ELR (cell line): ENCODE measurements around the gene ANKRD36B.
"Not testable (repeated sequence)": the region's sequence is repeated elsewhere in the genome, so short reads cannot be mapped to it uniquely, and the experiment has no call there.

Source experiments
- DNase-seq: peaks from one replicate; pipeline ENCODE4 v3.0.0-alpha.2; 2015; ENCODE audit warnings: low read depth

ANKRD36B gene

DNA sequence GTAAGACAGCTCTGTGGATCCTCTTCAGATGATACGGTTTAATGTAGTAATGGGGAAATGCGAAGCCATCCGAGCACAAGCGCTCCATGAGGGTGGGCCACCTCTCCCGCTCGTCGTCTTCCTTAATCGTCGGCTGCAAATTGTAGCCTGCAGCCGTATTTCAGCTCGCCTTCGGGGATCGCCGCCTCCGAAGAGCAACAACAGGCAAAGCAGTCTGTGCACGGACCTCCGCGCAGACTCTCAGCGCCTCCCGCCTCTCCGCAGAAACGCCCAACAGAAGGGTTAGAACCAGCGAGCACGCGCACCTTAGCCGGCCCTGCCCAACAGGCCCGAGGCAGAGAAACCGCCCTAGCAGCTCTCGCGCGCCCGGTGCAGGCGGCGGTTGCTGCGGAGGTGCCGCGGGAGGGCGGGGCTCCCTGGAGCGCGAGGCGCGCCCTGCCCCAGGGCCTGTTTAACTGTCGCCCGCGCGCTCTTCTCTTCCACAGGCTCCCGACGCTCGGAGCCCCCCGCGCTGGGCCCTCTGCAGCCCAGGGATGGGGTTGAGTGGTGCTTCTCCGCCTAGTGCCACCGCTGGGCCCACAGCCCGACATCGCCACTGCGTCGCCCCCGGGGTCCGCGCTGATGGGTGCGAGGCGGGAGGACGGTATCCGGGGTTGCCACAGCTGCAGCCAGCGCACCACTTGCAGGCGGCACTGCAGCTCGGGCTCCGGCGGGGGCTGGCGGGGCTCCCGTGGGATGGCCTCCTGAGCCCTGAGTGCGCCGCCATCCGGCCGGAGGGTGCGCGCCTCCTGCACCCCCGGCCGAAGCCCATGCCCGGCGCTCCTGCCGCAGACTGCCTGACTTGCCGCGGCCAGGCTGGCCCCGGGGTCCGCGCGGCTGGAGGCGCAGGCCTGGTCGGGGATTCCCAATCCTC lies at the start of gene ANKRD36B:
TSS of gene ANKRD36B (minus strand) at position 280 of the 913 bp plus-strand sequence. CDS start at position 88, 192 bp downstream.
- DNase-seq, result peak; percentile 76

DNA sequence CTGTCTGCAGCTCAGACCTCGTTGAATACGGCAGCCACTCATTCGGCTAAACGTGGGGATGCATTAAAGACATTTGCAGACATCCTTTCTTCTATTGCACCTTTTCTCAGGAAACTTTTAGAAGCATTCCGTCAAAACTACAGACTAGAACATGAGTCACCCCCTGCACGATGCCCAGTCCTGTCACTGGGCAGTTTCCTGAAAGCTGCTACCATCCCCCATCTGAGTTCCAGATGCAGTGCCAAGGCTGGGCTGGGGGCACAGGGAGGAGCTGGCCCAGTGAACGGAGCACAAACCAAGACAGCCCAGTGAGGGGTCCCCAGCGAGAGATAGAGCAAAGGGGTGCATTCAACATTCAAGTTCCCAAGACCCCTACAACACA lies 36.4 kb upstream of the ANKRD36B start:
- not testable (repeated sequence) for DNase-seq

DNA sequence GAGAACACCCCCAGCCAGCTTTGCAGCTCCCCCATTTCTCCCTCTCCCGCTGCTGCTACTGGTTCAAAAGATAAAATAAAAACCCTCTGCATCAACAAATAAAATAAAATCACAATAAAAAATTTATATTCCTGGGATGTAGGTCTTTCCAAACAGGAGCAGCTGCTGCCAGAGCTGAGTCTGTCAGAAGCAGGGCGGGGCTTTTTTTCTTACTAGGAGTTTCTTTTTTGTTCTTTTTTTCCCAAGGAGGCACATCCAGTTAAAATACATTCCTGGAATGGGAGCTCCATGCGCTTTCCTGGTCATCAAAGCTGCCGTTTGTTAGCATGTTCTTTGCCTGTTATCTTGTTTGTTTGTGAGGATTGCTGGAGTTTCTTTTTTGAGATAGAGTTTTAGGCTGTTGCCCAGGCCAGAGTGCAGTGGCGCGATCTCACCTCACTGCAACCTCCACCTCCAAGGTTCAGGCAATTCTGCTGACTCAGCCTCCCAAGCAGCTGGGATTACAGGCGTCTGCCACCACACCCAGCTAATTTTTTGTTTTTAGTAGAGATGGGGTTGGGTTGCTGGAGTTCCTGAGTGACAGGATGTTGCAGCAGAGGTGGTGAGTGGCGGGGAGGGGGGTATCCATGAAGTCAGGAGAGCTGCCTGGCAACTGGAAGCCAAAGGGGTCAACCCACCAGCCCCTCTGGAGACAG lies 35.8 kb upstream of the ANKRD36B start:
- DNase-seq, result not testable (repeated sequence)

DNA sequence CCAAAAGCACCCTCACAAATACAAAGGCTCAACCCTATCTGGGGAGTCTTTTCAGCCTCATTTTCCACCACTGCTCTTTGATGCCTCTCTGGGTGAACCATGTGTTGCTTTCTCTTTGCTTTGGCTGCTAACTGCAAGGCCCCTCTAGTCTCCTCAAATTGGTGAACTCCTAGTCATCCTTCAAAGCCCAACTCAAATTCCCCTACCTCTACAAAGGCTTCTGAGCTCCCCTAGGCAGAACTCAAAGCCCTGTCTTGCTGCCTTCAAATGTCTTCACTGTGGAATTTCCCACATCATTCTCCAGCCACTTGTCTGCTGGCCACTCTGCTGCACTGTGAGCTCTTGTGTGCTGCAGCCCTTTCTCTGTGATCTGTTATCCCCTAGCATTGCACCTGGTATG lies 33.3 kb upstream of the ANKRD36B start:
- not testable (repeated sequence) for DNase-seq

DNA sequence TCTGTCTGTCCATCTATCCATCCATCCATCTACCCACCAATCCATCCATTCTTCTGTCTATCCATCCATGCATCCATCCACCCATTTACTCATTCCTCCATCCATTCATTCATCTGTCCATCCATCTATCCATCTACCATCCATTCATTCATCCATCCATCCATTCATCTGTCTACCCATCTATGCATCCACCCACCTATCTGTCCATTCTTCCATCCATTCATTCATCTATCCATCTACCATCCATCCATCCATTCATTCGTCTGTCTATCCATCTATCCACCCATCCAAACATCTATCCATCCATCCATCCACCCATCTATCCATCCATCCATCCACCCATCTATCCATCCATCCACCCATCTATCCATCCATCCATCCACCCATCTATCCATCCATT lies 30.8 kb upstream of the ANKRD36B start:
- DNase-seq, result not testable (repeated sequence)

DNA sequence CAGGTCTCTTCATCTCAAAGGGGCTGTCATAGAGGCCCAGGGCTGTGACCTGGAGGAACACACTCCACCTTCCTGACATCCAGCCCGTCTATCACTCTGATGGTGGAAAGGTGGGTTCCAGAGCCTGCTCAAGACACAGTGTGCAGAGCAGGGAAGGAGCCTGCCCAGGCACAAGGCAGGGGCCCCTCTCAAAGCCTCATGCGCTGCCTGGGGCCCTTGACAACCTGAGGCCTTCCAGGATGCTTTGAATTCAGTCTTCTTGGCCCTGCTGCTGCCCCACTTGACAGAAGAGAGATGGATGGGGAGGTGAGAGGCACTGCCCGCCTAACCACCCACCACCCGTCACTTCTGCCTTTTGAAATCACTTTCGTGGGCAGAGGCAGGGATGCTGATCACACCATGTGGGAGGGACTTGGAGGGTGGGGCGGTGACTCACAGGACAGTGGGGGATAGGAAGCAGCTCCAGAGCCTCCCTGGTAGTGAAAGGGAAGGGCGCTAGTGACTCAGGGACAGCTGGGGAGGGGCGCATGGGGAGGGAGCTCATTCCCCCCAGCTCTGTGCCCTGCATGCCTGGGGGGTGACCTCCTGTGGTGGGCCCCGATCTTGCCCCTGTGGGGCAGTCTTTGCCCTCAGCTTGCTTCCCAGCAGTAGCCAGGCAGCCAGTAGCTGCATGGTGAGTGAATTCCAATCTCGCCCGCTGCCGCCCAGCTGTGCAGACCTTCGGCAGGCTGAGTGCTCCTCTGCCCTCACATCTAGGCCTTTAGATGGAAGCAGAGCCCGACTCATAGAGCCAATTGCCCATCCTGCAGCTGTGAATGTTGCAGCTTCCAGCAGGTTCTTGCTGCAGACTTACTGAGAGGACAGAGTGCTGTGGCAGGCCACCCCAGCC lies 29.5 kb upstream of the ANKRD36B start:
- peak; percentile 14 for DNase-seq

DNA sequence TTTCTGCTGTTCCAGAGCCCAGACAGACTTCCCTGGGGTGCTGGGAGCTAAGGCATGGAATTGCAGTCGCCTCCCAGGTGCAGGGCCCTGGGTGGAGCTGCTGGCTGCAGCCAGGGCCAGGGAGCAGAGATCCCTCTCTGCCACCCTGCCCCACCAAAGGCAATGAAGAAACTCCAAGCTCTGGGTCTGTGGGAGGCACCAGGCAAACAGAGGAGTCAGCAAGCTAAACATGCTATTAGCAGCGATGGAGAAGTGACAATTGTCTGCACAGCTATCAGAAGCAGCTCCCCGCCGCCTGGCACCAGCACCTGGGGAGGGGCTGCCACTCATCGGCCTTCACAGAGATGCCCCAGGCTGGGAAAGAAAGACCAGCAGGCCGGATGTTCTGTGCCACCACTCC lies 28.2 kb upstream of the ANKRD36B start:
- DNase-seq, result no peak

DNA sequence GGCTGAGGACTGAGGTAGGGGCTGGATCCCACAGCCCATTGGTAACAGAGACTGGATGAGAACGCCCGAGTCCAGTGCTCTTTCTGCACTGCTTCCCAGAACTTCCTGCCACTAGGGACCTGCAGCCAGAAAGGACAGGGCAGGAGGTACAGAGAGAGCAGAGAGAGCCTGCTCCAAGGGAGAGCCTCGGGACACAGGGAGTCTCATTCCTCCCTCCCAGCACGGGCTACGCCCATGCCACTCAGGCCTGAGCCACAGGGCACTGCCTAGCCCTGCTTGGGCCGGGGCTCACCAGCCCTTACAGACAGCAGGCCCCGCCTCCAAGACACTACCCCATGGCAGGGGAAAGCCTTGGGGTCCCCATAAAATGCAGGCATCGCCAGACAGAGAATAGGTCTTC lies 26.1 kb upstream of the ANKRD36B start:
- DNase-seq, result not testable (repeated sequence)

DNA sequence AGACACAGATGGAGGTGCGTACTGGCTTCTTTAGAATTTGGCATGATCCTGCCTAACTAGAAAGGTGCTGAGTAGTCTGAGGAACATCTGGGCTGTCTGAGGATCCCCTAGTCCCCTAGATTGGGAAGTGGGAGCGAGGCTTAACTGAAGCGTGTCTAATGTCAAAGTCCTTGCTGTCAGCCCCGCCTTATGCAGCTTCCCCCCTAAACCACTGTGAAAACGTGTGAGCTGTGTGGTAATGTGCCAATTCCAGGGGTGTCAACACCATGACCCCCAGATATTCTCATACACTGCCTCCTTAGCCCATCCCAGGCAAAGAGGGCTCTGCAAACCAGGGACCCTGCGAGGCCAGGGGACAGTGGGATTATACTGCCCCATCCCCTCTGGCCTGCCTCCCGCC lies 22.2 kb upstream of the ANKRD36B start:
- DNase-seq, result not testable (repeated sequence)

DNA sequence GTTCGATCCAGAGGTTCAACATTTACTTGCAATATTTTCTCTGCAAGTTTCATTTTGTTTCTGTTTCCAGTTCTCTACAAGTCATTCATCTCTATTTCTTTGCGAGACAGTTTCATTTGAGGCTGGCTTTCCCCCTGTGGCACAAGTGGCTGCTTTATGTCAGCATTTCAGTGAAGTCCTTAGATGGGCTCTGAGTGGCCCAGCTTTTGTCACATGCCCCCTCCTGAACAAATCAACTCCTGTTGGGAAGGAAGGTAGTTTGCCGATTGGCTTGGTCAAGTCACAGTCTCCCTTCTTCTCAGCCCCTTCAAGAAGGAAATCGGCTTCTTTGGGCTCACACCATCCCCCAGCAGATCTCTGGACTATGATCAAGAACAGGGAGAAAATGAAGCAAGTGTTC lies 19.1 kb upstream of the ANKRD36B start:
- not testable (repeated sequence) for DNase-seq

DNA sequence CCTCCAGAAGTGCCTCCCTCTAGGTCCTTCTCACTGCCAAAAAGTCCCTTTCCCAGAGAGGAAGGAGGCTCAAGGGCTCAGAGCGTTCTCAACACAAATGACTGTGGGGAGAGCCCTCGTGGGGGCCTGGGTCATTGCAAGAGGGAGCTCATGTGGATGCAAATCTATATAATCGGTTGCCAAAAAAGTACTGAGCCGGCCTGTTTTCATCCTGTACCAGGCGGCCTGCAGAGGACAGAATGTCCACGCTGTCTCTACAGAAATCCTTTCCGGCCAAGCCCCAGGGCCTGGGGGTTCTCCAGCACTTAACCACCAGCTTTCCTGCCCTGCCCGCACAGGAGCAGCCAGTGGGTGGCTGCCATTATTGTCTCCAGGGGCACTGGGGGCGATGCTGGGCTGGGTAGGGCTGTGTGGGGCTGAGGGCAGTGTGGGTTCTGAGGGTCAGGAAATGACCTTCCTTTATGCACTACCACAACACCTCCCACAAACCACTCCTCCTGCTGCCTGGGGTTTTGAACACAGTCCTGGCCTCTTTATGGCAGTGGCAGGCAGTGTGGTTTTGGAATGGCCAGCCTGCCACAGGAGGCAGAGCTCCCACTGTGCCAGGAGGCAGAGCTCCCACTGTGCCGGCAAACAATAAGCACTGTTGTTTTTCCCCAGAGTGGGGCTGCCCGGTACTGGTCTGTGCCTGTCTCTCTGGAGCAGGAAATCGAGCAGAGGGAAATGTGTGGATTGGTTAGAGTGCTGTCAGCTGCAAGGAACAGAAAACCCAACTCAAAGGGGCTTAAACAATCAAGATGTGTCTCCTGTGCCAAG lies 16.1 kb upstream of the ANKRD36B start:
- not testable (repeated sequence) for DNase-seq

DNA sequence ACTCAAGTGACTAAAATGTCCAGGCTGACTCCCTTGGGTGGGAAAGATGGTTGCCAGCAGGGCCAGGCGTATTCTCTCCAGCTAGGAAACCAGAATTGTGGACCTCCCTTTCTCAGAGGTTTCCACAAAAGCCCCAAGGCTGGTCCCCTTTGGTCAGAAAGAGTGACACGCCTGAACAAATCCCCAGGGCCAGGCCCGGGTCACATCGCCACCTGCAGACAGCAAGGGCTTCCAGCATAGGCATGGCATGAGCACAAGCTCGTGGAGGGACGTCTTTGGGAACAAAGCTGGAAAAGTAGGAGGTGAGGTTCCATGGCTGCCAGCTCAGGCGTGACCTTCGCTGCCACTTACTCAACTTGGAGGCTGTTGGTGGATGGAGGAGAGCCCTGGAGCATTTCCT lies 15.4 kb upstream of the ANKRD36B start:
- not testable (repeated sequence) for DNase-seq

DNA sequence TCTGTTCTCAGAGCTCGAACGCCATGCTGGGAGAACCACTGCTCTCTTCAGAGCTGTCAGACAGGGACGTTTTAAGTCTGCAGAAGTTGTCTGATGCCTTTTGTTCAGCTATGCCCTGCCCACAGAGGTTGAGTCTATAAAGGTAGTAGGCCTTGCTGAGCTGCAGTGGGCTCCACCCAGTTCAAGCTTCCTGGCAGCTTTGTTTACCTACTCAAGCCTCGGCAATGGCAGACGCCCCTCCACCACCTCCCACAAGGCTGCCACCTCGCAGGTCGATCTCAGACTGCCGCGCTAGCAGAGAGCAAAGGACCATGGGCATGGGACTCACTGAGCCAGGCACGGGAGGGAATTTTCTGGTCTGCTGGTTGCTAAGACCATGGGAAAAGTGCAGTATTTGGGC lies 11.9 kb upstream of the ANKRD36B start:
- DNase-seq, result not testable (repeated sequence)

DNA sequence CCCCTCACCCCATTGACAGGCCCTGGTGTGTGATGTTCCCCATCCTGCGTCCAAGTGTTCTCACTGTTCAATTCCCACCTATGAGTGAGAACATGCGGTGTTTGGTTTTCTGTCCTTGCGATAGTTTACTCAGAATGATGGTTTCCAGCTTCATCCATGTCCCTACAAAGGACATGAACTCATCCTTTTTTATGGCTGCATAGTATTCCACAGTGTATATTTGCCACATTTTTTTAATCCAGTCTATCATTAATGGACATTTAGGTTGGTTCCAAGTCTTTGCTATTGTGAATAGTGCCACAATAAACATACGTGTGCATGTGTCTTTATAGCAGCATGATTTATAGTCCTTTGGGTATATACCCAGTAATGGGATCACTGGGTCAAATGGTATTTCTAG lies 6.5 kb upstream of the ANKRD36B start:
- DNase-seq, result not testable (repeated sequence)

DNA sequence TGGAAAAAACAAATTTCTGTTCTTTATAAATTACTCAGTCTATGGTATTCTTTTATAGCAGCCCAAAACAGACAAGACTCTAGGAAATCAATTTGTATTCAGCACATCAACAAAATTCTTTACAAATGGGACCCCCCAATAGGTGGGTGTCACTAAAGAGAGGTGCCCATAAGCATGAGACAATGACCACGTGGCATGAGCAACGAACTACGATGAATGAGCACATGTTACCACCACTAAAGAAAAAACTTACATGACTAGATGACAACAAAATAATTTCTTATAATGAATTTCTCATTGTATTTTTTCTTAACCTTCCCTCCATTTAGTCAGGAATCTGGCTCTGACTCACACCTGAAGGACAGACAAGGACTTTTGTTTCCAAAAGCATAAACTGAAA lies 3.8 kb upstream of the ANKRD36B start:
- not testable (repeated sequence) for DNase-seq

DNA sequence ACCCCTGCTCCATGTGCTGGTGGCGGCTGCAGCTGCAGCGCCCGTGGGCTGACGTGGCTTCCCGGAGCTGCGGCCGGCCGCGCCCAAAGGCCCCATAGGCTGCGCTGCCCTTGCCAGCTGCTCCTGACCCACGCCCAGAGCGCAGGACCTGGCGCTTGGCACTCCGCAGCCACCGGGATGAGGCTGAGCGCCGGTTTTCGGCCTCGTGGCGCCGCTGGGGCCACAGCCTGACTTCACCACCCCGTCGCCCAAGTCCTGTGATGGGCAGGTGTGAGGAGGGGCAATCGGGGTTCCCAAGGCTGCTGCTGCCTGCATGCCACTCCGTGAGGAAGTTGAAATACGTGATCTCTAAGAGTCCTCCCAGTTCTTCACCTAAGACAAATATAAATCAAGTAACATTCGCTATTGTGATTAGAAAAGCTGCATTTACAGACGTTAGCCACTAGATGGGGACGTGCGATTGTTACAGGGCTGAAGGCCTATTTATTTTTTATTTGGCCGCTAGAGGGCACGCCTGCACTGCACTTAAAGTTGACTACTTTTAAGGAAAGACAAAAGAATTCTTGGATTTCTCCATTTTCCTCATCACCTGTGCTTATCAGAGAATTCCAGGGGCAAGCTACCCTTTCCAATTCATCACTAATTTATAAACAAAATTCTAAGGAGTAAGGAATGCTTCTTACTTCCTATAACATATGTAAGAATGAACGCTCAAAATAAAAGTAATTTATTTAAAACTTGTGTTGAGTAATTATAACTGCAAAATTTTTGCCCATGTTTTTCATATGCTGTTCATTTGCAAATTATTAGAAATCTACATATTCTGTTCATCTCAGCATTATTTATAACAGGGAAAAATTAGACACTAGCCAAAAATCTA lies 1.1 kb upstream of the ANKRD36B start:
- peak; percentile 91 for DNase-seq

DNA sequence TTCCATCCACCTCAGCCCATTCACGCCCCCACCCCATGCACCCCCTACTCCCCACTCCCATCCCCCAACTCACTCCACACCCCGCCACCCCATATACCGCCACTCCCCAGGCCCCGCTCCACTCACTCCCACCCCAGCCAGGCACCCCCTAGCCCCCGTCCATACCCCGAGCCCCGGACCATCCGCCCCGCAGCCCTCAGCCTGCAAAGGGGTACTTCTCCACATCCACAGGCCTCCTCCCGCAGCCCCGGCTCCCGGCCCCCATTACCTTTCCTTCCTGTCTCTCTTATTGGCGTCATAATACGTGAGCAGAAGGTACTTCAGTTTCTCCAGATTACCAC lies 450 bp downstream of the ANKRD36B start:
- DNase-seq, result not testable (repeated sequence)

DNA sequence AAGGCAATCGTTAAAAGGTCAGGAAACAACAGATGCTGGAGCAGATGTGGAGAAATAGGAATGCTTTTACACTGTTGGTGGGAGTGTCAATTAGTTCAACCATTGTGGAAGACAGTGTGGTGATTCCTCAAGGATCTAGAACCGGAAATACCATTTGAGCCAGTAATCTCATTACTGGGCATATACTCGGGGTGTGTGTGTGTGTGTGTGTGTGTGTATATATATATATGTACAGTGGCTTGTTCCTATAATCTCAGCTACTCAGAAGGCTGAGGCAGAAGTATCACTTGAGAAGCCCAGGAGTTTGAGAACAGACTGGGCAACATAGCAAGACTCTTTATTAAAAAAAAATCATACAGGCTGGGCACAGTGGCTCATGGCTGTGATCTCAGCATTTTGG lies 24.0 kb downstream of the ANKRD36B start:
- peak; percentile 47 for DNase-seq

DNA sequence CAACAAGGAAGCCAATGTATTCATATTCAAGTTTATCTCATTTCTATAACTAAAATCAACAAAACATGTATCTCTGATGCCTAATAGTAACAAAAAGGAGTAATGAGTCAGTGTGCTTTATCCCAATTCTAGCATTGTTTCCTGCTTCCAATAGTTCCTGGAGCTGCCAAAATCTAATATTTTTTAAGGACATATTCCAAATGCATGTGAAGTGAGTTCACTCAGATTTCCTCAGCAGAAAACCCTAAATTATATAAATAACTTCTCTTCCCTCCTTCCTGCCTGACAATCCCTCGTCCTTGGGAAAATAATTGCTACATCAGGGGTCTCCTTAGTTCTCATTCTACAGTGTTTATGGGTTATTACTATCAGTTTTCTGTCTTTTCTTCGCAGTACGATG lies 37.3 kb downstream of the ANKRD36B start:
- not testable (repeated sequence) for DNase-seq

DNA sequence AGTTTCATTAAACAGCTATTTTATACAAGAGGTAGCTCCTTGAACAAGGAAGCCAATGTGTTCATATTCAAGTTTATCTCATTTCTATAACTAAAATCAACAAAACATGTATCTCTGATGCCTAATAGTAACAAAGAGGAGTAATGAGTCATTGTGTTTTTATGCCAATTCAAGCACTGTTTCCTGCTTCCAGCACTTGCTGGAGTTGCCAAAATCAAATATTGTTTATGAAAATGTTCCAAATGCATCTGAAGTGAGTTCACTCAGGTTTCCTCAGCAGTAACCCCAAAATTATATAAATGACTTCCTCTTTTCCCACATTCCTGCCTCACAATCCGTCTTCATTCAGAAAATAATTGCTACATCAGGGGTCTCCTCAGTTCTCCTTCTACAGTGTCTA lies 39.2 kb downstream of the ANKRD36B start:
- peak; percentile 38 for DNase-seq
